Gastrocnemius medialis (tissue), 4 donors: ENCODE measurements around the gene KRTAP10-2. TPM values are rescaled to one million over a fixed set of nuclear protein-coding genes. Genes with fewer than 3 reads are reported as not detected.

ENCODE experiments used
- ATAC-seq, 2 donors: fragments of 150-250 bp; one replicate each; pipeline ENCODE4 v1.9.1; 2016
- DNase-seq, 2 donors: peaks; one replicate each; pipeline ENCODE4 v3.0.0-alpha.2; 2019
- H3K27ac ChIP-seq, 4 donors: fragments of 200-600 bp; sonication (generic); 1 replicate in 1 of 4; 2 replicates in 3 of 4; pipeline ENCODE4 v1.5.1; 2016 to 2018; ENCODE audit warnings: mild to moderate bottlenecking in 2 of 4, moderate library complexity in 1 of 4
- H3K27me3 ChIP-seq, 3 donors: fragments of 200-600 bp; sonication (generic) in 2 of 3; 1 replicate in 1 of 3; 2 replicates in 2 of 3; pipeline versions ENCODE4 v1.5.1 to v1.6.0; 2016 to 2019; ENCODE audit warnings: mild to moderate bottlenecking in 1 of 3, moderate library complexity in 1 of 3
- H3K36me3 ChIP-seq, 2 donors: fragments of 200-600 bp; sonication (generic) in 1 of 2; one replicate each; pipeline ENCODE4 v1.5.1; 2017 to 2018
- H3K4me1 ChIP-seq, 2 donors: fragments of 200-600 bp; sonication (generic) in 1 of 2; one replicate each; pipeline ENCODE4 v1.5.1; 2016 to 2017; ENCODE audit warnings: mild to moderate bottlenecking in 2 of 2
- H3K4me3 ChIP-seq, 4 donors: fragments of 200-600 bp; sonication (generic) in 3 of 4; 1 replicate in 1 of 4; 2 replicates in 3 of 4; pipeline ENCODE4 v1.5.1; 2016 to 2019; ENCODE audit warnings: mild to moderate bottlenecking in 2 of 4
- H3K9me3 ChIP-seq, 3 donors: fragments of 200-600 bp; sonication (generic) in 2 of 3; 1 replicate in 1 of 3; 2 replicates in 2 of 3; pipeline ENCODE4 v1.5.1; 2016 to 2019
- CTCF ChIP-seq, 5 experiments: fragments of 450-650 bp in 3 of 5; fragments of 200-600 bp in 2 of 5; sonication (generic) in 2 of 5; IDR thresholded peaks in 4 of 5; conservative IDR thresholded peaks in 1 of 5; 1 replicate in 4 of 5; 2 replicates in 1 of 5; pipeline ENCODE4 v1.5.1; 2016 to 2019; ENCODE audit warnings: antibody characterized with exemption in 5 of 5, mild to moderate bottlenecking in 3 of 5, moderate library complexity in 3 of 5
- POLR2A ChIP-seq, 2 donors: fragments of 450-650 bp; IDR thresholded peaks; one replicate each; pipeline ENCODE4 v1.6.1; 2017; ENCODE audit warnings: antibody characterized with exemption in 2 of 2, mild to moderate bottlenecking in 2 of 2, moderate library complexity in 2 of 2
- in situ Hi-C, 4 donors: fragments of 200-750 bp; cut with MboI; loops; one replicate each; pipeline versions ENCODE4 v1.15.0 to v1.8.0; 2017; ENCODE audit warnings: low sequenced_read_pairs in 4 of 4
- intact Hi-C: fragments of 100-400 bp; cut with DNase I; formaldehyde crosslinking; loops from one replicate; pipeline ENCODE4 v1.15.1; 2023; ENCODE audit warnings: low total_unique reads
- total RNA-seq, 4 donors: library from RNA; depleted of rRNA; stranded (reverse); fragments of >200 nt; gene quantifications; one replicate each; pipeline versions ENCODE4 v1.1.0 to v1.2.3, GENCODE V29; 2016

Gene KRTAP10-2
- total RNA-seq, 4 donors from 2014 or later: not detected

GRCh38 chr21:44549525-44550211 is 1.6 kb downstream of the KRTAP10-2 start:
- DNase-seq: no peak
- no peak for ATAC-seq
- in situ Hi-C loops (no loop called here), intact Hi-C loops (no loop called here)
- H3K9me3 ChIP-seq: no peaks in the 10 kb centered on the region
- peaks cover 30 to 47% (median 42%) of the 10 kb centered on the region in 3 donors for H3K27me3 ChIP-seq
- H3K4me1 ChIP-seq: no peaks in the 10 kb centered on the region
- H3K36me3 ChIP-seq: no peaks in the 10 kb centered on the region
- no peak overlapping the region for H3K27ac ChIP-seq
- TF ChIP-seq POLR2A (IDR thresholded peaks at IDR 0.05) (no peak), CTCF (IDR thresholded peaks at IDR 0.05 in 4 of 5, conservative IDR thresholded peaks at IDR 0.05 in 1 of 5) (no peak)
- H3K4me3 ChIP-seq: no peak overlapping the region

- intact Hi-C loops: no loop called here
- in situ Hi-C loops: no loop called here
- H3K27me3 ChIP-seq: peaks cover 25 to 40% (median 36%) of the 10 kb centered on the region in 3 donors
- DNase-seq (no peak), ATAC-seq (no peak)
- no peaks in the 10 kb centered on the region for H3K4me1 ChIP-seq
- no peaks in the 10 kb centered on the region for H3K9me3 ChIP-seq
- no peak overlapping the region for H3K4me3 ChIP-seq
- H3K36me3 ChIP-seq: no peaks in the 10 kb centered on the region
- no peak for TF ChIP-seq CTCF (IDR thresholded peaks at IDR 0.05 in 4 of 5, conservative IDR thresholded peaks at IDR 0.05 in 1 of 5)
- no peak for TF ChIP-seq POLR2A (IDR thresholded peaks at IDR 0.05)
- H3K27ac ChIP-seq: no peak overlapping the region
These were observed 2.4 kb downstream of the KRTAP10-2 start for GRCh38 chr21:44548922-44549321.

- TF ChIP-seq CTCF (IDR thresholded peaks at IDR 0.05 in 4 of 5, conservative IDR thresholded peaks at IDR 0.05 in 1 of 5) (no peak), POLR2A (IDR thresholded peaks at IDR 0.05) (no peak)
- Histone ChIP-seq H3K27me3 (peaks cover 20 to 39% (median 31%) of the 10 kb centered on the region in 3 donors), H3K36me3 (no peaks in the 10 kb centered on the region), H3K9me3 (no peaks in the 10 kb centered on the region), H3K4me3 (no peak overlapping the region), H3K4me1 (no peaks in the 10 kb centered on the region), H3K27ac (no peak overlapping the region)
- in situ Hi-C loops: no loop called here
- ATAC-seq (no peak), DNase-seq (no peak)
- intact Hi-C loops: no loop called here
These were observed 2.9 kb downstream of the KRTAP10-2 start for GRCh38 chr21:44548381-44548780.

- TF ChIP-seq POLR2A (IDR thresholded peaks at IDR 0.05): no peak
- TF ChIP-seq CTCF (IDR thresholded peaks at IDR 0.05 in 4 of 5, conservative IDR thresholded peaks at IDR 0.05 in 1 of 5): no peak
- H3K36me3 ChIP-seq: no peaks in the 10 kb centered on the region
- no peaks in the 10 kb centered on the region for H3K9me3 ChIP-seq
- H3K27ac ChIP-seq: no peak overlapping the region
- H3K4me1 ChIP-seq: no peaks in the 10 kb centered on the region
- ATAC-seq (no peak), DNase-seq (no peak)
- in situ Hi-C loops: no loop called here
- H3K27me3 ChIP-seq: peaks cover 14 to 41% (median 30%) of the 10 kb centered on the region in 3 donors
- intact Hi-C loops: no loop called here
- no peak overlapping the region for H3K4me3 ChIP-seq
These were observed 3.5 kb downstream of the KRTAP10-2 start for GRCh38 chr21:44547656-44548331.
